ENCODE measurements around the gene DUSP16. TPM values are rescaled to one million over a fixed set of nuclear protein-coding genes. Genes with fewer than 3 reads are reported as not detected.

Gene DUSP16
- total RNA-seq, 1 experiment from 2014 or later, result 4.4 TPM

DNA sequence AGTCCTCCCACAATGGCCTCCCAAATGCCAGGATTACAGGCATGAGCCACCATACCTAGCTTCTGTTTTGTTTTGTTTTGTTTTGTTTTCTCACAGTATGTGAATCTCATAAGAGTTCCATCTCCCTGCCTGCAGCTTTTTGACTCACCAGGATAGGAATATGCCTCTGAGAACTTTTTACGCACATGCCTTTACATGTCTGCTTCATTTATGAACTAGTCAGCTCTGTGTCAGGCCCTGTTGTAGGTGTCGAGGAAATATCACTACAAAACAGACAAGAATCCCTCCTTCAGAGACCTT, 116.8 kb downstream of the DUSP16 start:
- no peak overlapping the region for H3K4me3 ChIP-seq (ENCODE audit: low read length)
- no peak overlapping the region for H3K9ac ChIP-seq (ENCODE audit: low read length)
- H3K79me2 ChIP-seq (ENCODE audit: low read length), result no peaks in the 10 kb centered on the region
- H3K27ac ChIP-seq (ENCODE audit: low read length), result no peak overlapping the region
- intact Hi-C loops (cut with micrococcal nuclease), result loop anchor here (10.0 kb wide), 1 partner anchor 119 kb away; the partner anchor contains the start of gene DUSP16
- no peak for TF ChIP-seq EZH2phosphoT487 (IDR thresholded peaks at IDR 0.05; ENCODE audit: borderline replicate concordance, low read length)
- no peak for TF ChIP-seq EZH2 (IDR thresholded peaks at IDR 0.05; ENCODE audit: low read length, unreplicated experiment)
- TF ChIP-seq, protein P1, sequence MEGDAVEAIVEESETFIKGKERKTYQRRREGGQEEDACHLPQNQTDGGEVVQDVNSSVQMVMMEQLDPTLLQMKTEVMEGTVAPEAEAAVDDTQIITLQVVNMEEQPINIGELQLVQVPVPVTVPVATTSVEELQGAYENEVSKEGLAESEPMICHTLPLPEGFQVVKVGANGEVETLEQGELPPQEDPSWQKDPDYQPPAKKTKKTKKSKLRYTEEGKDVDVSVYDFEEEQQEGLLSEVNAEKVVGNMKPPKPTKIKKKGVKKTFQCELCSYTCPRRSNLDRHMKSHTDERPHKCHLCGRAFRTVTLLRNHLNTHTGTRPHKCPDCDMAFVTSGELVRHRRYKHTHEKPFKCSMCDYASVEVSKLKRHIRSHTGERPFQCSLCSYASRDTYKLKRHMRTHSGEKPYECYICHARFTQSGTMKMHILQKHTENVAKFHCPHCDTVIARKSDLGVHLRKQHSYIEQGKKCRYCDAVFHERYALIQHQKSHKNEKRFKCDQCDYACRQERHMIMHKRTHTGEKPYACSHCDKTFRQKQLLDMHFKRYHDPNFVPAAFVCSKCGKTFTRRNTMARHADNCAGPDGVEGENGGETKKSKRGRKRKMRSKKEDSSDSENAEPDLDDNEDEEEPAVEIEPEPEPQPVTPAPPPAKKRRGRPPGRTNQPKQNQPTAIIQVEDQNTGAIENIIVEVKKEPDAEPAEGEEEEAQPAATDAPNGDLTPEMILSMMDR (conservative IDR thresholded peaks at IDR 0.05; ENCODE audit: low read depth, low read length), result no peak
- no peak overlapping the region for H2AFZ ChIP-seq (ENCODE audit: low read length)
- ChIA-PET POLR2A (ENCODE audit: unreplicated experiment) (interaction anchor here (0.5 kb wide), 1 partner anchor 41 kb away, joined by 4 read pairs; no protein-coding TSS in a partner anchor), CTCF (interaction anchor here (0.8 kb wide), 1 partner anchor 156 kb away, joined by 3 read pairs; no protein-coding TSS in a partner anchor)
- H3K27me3 ChIP-seq (ENCODE audit: low read length), result no peaks in the 10 kb centered on the region
- peaks cover 34% of the 10 kb centered on the region for H3K4me1 ChIP-seq (ENCODE audit: insufficient read depth, low read length)
- no peak overlapping the region for H3K4me2 ChIP-seq (ENCODE audit: low read length)
- no peaks in the 10 kb centered on the region for H3K9me3 ChIP-seq (ENCODE audit: low read length)
- H3K36me3 ChIP-seq (ENCODE audit: low read depth, low read length), result no peaks in the 10 kb centered on the region
- no TSS peak for BruUV-seq (replicated peaks)
- DNase-seq (no peak), ATAC-seq (no peak)
- H3F3A ChIP-seq (ENCODE audit: low read length, unreplicated experiment), result no peaks in the 10 kb centered on the region
- H3K9me2 ChIP-seq (replicated peaks; ENCODE audit: low read length), result no peaks in the 10 kb centered on the region
- no peaks in the 10 kb centered on the region for H4K20me1 ChIP-seq (ENCODE audit: low read length)

DNA sequence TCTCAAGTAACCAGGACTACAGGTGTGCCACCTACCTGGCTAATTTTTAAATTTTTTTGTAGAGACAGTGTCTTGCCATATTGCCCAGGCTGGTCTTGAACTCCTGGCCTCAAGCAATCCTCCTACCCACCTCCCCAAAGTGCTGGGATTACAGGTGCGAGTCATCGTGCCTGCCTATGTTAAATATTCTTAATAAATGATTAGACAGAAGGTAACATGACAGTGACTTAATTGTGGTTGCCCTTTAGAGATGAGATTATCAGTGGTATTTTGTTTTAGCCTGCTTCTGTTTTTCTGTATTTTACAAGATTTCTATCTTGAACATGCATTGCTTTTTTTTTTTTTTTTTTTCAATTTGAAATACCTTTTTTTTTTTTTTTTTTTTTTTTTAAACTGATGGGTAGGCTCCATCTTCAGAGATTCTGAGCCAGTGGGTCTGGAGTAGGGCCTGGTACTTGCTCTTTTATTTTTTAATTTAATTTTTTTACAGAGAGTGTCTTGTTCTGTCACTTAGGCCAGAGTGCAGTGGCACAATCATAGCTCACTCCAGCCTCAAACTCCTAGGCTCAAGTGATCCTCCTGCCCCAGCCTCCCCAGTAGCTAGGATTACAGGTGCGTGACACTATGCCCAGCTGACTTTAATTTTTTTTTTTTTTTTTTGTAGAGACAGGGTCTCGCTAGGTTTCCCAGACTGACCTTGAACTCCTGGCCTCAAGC, 117.3 kb downstream of the DUSP16 start:
- H4K20me1 ChIP-seq (ENCODE audit: low read length), result no peaks in the 10 kb centered on the region
- DNase-seq, result no peak
- H3K79me2 ChIP-seq (ENCODE audit: low read length), result no peaks in the 10 kb centered on the region
- BruUV-seq (replicated peaks), result no TSS peak
- no peak overlapping the region for H3K27ac ChIP-seq (ENCODE audit: low read length)
- TF ChIP-seq EZH2 (IDR thresholded peaks at IDR 0.05; ENCODE audit: low read length, unreplicated experiment) (no peak), EZH2phosphoT487 (IDR thresholded peaks at IDR 0.05; ENCODE audit: borderline replicate concordance, low read length) (no peak)
- TF ChIP-seq, protein P1 (conservative IDR thresholded peaks at IDR 0.05; ENCODE audit: low read depth, low read length), result no peak
- no peaks in the 10 kb centered on the region for H3F3A ChIP-seq (ENCODE audit: low read length, unreplicated experiment)
- H3K27me3 ChIP-seq (ENCODE audit: low read length), result no peaks in the 10 kb centered on the region
- no peaks in the 10 kb centered on the region for H3K9me3 ChIP-seq (ENCODE audit: low read length)
- H3K9me2 ChIP-seq (replicated peaks; ENCODE audit: low read length), result no peaks in the 10 kb centered on the region
- CTCF ChIA-PET, result interaction anchor here (0.8 kb wide), 1 partner anchor 157 kb away, joined by 3 read pairs; no protein-coding TSS in a partner anchor
- H2AFZ ChIP-seq (ENCODE audit: low read length), result no peak overlapping the region
- no peak for ATAC-seq
- H3K4me1 ChIP-seq (ENCODE audit: insufficient read depth, low read length), result peaks cover 32% of the 10 kb centered on the region
- no peak overlapping the region for H3K9ac ChIP-seq (ENCODE audit: low read length)
- H3K36me3 ChIP-seq (ENCODE audit: low read depth, low read length), result no peaks in the 10 kb centered on the region
- POLR2A ChIA-PET (ENCODE audit: unreplicated experiment), result interaction anchor here (0.5 kb wide), 1 partner anchor 41 kb away, joined by 4 read pairs; no protein-coding TSS in a partner anchor
- intact Hi-C loops (cut with micrococcal nuclease), result loop anchor here (10.0 kb wide), 1 partner anchor 119 kb away; the partner anchor contains the start of gene DUSP16
- no peak overlapping the region for H3K4me3 ChIP-seq (ENCODE audit: low read length)
- H3K4me2 ChIP-seq (ENCODE audit: low read length), result no peak overlapping the region

DNA sequence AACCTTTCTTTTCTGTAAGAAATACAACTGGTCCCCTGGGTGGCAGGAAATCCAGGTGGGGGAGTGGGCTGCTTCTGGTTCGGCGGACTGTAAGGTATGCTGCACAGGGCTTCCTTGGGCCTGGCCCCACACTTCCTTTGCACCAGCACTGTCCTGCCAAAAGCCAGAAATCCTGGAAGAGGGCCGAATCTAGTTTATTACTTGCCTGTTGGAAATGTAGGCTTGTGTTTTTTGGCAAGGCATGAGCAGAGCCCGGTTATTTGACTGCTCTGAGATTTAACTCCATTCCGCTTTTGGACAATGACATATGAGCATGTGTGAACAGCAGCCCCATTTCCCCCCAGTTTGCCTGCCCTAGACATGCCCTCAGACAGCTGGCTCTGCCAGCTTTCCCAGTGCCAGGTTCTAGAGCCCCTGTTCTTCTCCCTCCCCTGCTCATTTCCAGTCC, 119.2 kb downstream of the DUSP16 start:
- intact Hi-C loops (cut with micrococcal nuclease), result loop anchor here (10.0 kb wide), 1 partner anchor 121 kb away; the partner anchor contains the start of gene DUSP16
- no peaks in the 10 kb centered on the region for H3K27me3 ChIP-seq (ENCODE audit: low read length)
- H3K9ac ChIP-seq (ENCODE audit: low read length), result no peak overlapping the region
- CTCF ChIA-PET, result no interaction called here
- DNase-seq, result no peak
- ATAC-seq, result no peak
- H3K4me3 ChIP-seq (ENCODE audit: low read length), result no peak overlapping the region
- H3K9me3 ChIP-seq (ENCODE audit: low read length), result no peaks in the 10 kb centered on the region
- H3K4me2 ChIP-seq (ENCODE audit: low read length), result no peak overlapping the region
- no peaks in the 10 kb centered on the region for H3K9me2 ChIP-seq (replicated peaks; ENCODE audit: low read length)
- H2AFZ ChIP-seq (ENCODE audit: low read length), result no peak overlapping the region
- POLR2A ChIA-PET (ENCODE audit: unreplicated experiment), result no interaction called here
- peaks cover 35% of the 10 kb centered on the region for H3K4me1 ChIP-seq (ENCODE audit: insufficient read depth, low read length)
- no TSS peak for BruUV-seq (replicated peaks)
- H3F3A ChIP-seq (ENCODE audit: low read length, unreplicated experiment), result no peaks in the 10 kb centered on the region
- H3K27ac ChIP-seq (ENCODE audit: low read length), result 0 out of 2 replicates have a peak overlapping the region, but pooled peaks have one; percentile 68
- no peaks in the 10 kb centered on the region for H3K36me3 ChIP-seq (ENCODE audit: low read depth, low read length)
- H4K20me1 ChIP-seq (ENCODE audit: low read length), result no peaks in the 10 kb centered on the region
- H3K79me2 ChIP-seq (ENCODE audit: low read length), result no peaks in the 10 kb centered on the region
- TF ChIP-seq, protein P1 (conservative IDR thresholded peaks at IDR 0.05; ENCODE audit: low read depth, low read length), result no peak
- TF ChIP-seq EZH2 (IDR thresholded peaks at IDR 0.05; ENCODE audit: low read length, unreplicated experiment) (no peak), EZH2phosphoT487 (IDR thresholded peaks at IDR 0.05; ENCODE audit: borderline replicate concordance, low read length) (no peak)

Measured in PC-3 (cell line).